ENCODE measurements around the gene MRC2. TPM values are rescaled to one million over a fixed set of nuclear protein-coding genes. Genes with fewer than 3 reads are reported as not detected.

The MRC2 gene
- total RNA-seq, 1 experiment from 2014 or later, result 34.3 TPM

GRCh38 chr17:62675701-62676100, 48.2 kb downstream of the MRC2 start:
- Histone ChIP-seq H3K4me1 (ENCODE audit: insufficient read depth, low read length, poor library complexity, severe bottlenecking) (no peaks in the 10 kb centered on the region), H3K9me3 (ENCODE audit: low read depth, low read length, poor library complexity, severe bottlenecking) (no peaks in the 10 kb centered on the region), H3K27ac (ENCODE audit: low read depth, low read length, poor library complexity, severe bottlenecking) (no peak overlapping the region), H3K36me3 (ENCODE audit: insufficient read depth, low read length, poor library complexity, severe bottlenecking) (no peaks in the 10 kb centered on the region), H3K4me3 (ENCODE audit: low read depth, low read length, poor library complexity, severe bottlenecking) (no peak overlapping the region), H3K27me3 (replicated peaks; ENCODE audit: insufficient read depth, low read depth, low read length, poor library complexity) (no peaks in the 10 kb centered on the region)
- intact Hi-C loops (cut with micrococcal nuclease; ENCODE audit: unreplicated experiment), result no loop called here
- POLR2A ChIA-PET (ENCODE audit: low non-redundant PET), result no interaction called here
- no TSS peak for BruUV-seq (replicated peaks)
- no peak for TF ChIP-seq EZH2 (IDR thresholded peaks at IDR 0.05; ENCODE audit: borderline replicate concordance, low read depth, low read length, poor library complexity, severe bottlenecking)
- TF ChIP-seq, protein P1, sequence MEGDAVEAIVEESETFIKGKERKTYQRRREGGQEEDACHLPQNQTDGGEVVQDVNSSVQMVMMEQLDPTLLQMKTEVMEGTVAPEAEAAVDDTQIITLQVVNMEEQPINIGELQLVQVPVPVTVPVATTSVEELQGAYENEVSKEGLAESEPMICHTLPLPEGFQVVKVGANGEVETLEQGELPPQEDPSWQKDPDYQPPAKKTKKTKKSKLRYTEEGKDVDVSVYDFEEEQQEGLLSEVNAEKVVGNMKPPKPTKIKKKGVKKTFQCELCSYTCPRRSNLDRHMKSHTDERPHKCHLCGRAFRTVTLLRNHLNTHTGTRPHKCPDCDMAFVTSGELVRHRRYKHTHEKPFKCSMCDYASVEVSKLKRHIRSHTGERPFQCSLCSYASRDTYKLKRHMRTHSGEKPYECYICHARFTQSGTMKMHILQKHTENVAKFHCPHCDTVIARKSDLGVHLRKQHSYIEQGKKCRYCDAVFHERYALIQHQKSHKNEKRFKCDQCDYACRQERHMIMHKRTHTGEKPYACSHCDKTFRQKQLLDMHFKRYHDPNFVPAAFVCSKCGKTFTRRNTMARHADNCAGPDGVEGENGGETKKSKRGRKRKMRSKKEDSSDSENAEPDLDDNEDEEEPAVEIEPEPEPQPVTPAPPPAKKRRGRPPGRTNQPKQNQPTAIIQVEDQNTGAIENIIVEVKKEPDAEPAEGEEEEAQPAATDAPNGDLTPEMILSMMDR (conservative IDR thresholded peaks at IDR 0.05; ENCODE audit: low read depth, low read length), result no peak
- CTCF ChIA-PET, result no interaction called here
- DNase-seq (ENCODE audit: low spot score), result no peak

- no peak for DNase-seq (ENCODE audit: low spot score)
- BruUV-seq (replicated peaks), result no TSS peak
- TF ChIP-seq, protein P1 (conservative IDR thresholded peaks at IDR 0.05; ENCODE audit: low read depth, low read length), result no peak
- no peak for TF ChIP-seq EZH2 (IDR thresholded peaks at IDR 0.05; ENCODE audit: borderline replicate concordance, low read depth, low read length, poor library complexity, severe bottlenecking)
- Histone ChIP-seq H3K4me3 (ENCODE audit: low read depth, low read length, poor library complexity, severe bottlenecking) (no peak overlapping the region), H3K9me3 (ENCODE audit: low read depth, low read length, poor library complexity, severe bottlenecking) (no peaks in the 10 kb centered on the region), H3K27me3 (replicated peaks; ENCODE audit: insufficient read depth, low read depth, low read length, poor library complexity) (no peaks in the 10 kb centered on the region), H3K4me1 (ENCODE audit: insufficient read depth, low read length, poor library complexity, severe bottlenecking) (no peaks in the 10 kb centered on the region), H3K36me3 (ENCODE audit: insufficient read depth, low read length, poor library complexity, severe bottlenecking) (no peaks in the 10 kb centered on the region), H3K27ac (ENCODE audit: low read depth, low read length, poor library complexity, severe bottlenecking) (no peak overlapping the region)
- POLR2A ChIA-PET (ENCODE audit: low non-redundant PET), result no interaction called here
- intact Hi-C loops (cut with micrococcal nuclease; ENCODE audit: unreplicated experiment), result no loop called here
- CTCF ChIA-PET, result no interaction called here
These were observed 48.9 kb downstream of the MRC2 start for GRCh38 chr17:62676231-62676943.

DNA sequence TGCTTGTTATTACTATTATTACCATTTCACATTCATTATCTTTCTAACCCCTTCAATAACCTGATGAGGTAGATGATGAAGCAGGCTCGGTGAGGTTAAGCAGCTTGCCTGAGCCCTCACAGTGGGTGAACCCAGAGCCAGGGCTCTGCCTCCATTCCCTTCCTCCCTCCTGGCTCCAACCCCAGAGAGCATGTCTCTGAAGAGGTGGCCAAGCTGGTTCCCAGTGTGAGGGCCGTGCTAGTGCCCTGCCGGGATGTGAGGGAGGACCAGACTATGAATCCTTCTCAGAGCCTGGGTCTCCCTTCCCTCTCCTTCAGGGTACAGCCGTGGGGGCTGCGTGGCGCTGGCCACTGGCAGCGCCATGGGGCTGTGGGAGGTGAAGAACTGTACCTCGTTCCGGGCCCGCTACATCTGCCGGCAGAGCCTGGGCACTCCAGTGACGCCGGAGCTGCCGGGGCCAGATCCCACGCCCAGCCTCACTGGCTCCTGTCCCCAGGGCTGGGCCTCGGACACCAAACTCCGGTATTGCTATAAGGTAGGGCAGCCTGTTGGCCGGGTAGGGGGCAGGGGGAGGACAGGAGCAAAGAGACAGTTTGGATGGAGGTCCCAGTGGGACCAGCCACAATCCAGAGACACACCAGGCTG, 49.6 kb downstream of the MRC2 start:
- H3K4me3 ChIP-seq (ENCODE audit: low read depth, low read length, poor library complexity, severe bottlenecking), result no peak overlapping the region
- H3K27me3 ChIP-seq (replicated peaks; ENCODE audit: insufficient read depth, low read depth, low read length, poor library complexity), result no peaks in the 10 kb centered on the region
- H3K27ac ChIP-seq (ENCODE audit: low read depth, low read length, poor library complexity, severe bottlenecking), result no peak overlapping the region
- no peaks in the 10 kb centered on the region for H3K36me3 ChIP-seq (ENCODE audit: insufficient read depth, low read length, poor library complexity, severe bottlenecking)
- ChIA-PET CTCF (no interaction called here), POLR2A (ENCODE audit: low non-redundant PET) (no interaction called here)
- intact Hi-C loops (cut with micrococcal nuclease; ENCODE audit: unreplicated experiment), result no loop called here
- no peak for TF ChIP-seq EZH2 (IDR thresholded peaks at IDR 0.05; ENCODE audit: borderline replicate concordance, low read depth, low read length, poor library complexity, severe bottlenecking)
- TF ChIP-seq, protein P1 (conservative IDR thresholded peaks at IDR 0.05; ENCODE audit: low read depth, low read length), result no peak
- no peaks in the 10 kb centered on the region for H3K4me1 ChIP-seq (ENCODE audit: insufficient read depth, low read length, poor library complexity, severe bottlenecking)
- H3K9me3 ChIP-seq (ENCODE audit: low read depth, low read length, poor library complexity, severe bottlenecking), result no peaks in the 10 kb centered on the region
- BruUV-seq (replicated peaks), result no TSS peak
- DNase-seq (ENCODE audit: low spot score), result no peak
